ENCODE results near the gene ASGR1.

Gene ASGR1

GRCh38 chr17:7222972-7223292 lies 43.8 kb upstream of the ASGR1 start:
- no peak overlapping the region for H4K8ac ChIP-seq (ENCODE audit: low read length)
- DNase-seq = no peak
- peaks cover 67 to 68% of the 10 kb centered on the region in 2 experiments for H3K36me3 ChIP-seq (ENCODE audit: control insufficient read depth in 1 of 2, insufficient read depth in 2 of 2, low read depth in 1 of 2, low read length in 2 of 2)
- no peak overlapping the region for H4K91ac ChIP-seq (ENCODE audit: low read length)
- no peak overlapping the region for H3K4me3 ChIP-seq (ENCODE audit: insufficient read depth in 1 of 2, low read depth in 1 of 2, low read length in 2 of 2)
- H3K4me1 ChIP-seq (ENCODE audit: control insufficient read depth, insufficient read depth, low read depth, low read length) = peaks cover 65% of the 10 kb centered on the region
- H2BK12ac ChIP-seq (ENCODE audit: low read length in 2 of 2) = no peak overlapping the region
- no peak overlapping the region for H3K4me2 ChIP-seq (ENCODE audit: low read length, poor library complexity, severe bottlenecking)
- no peak overlapping the region for H2BK5ac ChIP-seq (ENCODE audit: low read depth, low read length, poor library complexity, severe bottlenecking)
- no peak overlapping the region for H3K4ac ChIP-seq (ENCODE audit: low read depth in 1 of 2, low read length in 2 of 2)
- no peak overlapping the region for H3K9ac ChIP-seq (ENCODE audit: low read length)
- no peak overlapping the region for H3K14ac ChIP-seq (ENCODE audit: low read length in 2 of 2)
- no peak overlapping the region for H2BK120ac ChIP-seq (ENCODE audit: low read depth, low read length)
- no peak overlapping the region for H3K23ac ChIP-seq (ENCODE audit: low read length in 2 of 2)
- 90% methylated on average over 7 of the region's 7 CpGs for WGBS
- H3K27me3 ChIP-seq (ENCODE audit: control insufficient read depth in 1 of 2, insufficient read depth in 1 of 2, low read length in 2 of 2) = no peaks in the 10 kb centered on the region
- H3K79me1 ChIP-seq (replicated peaks; ENCODE audit: low read length, poor library complexity, severe bottlenecking) = peaks cover 37% of the 10 kb centered on the region
- no peak overlapping the region for H3K18ac ChIP-seq (ENCODE audit: low read depth in 1 of 2, low read length in 2 of 2)
- H2AFZ ChIP-seq (ENCODE audit: low read depth, low read length) = no peak overlapping the region
- no peak overlapping the region for H2AK5ac ChIP-seq (ENCODE audit: low read length, severe bottlenecking)
- H2BK15ac ChIP-seq (ENCODE audit: low read depth, poor library complexity, severe bottlenecking) = no peak overlapping the region
- no peaks in the 10 kb centered on the region for H3K9me3 ChIP-seq (ENCODE audit: control insufficient read depth, low read length)
- no peak overlapping the region for H3K27ac ChIP-seq (ENCODE audit: low read length, poor library complexity, severe bottlenecking)

GRCh38 chr17:7222093-7222971 lies 43.2 kb upstream of the ASGR1 start:
- H2BK120ac ChIP-seq (ENCODE audit: low read depth, low read length) = no peak overlapping the region
- H2BK5ac ChIP-seq (ENCODE audit: low read depth, low read length, poor library complexity, severe bottlenecking) = no peak overlapping the region
- no peak overlapping the region for H3K27ac ChIP-seq (ENCODE audit: low read length, poor library complexity, severe bottlenecking)
- H2AK5ac ChIP-seq (ENCODE audit: low read length, severe bottlenecking) = no peak overlapping the region
- DNase-seq = no peak
- H3K4me2 ChIP-seq (ENCODE audit: low read length, poor library complexity, severe bottlenecking) = no peak overlapping the region
- 98% methylated on average over 15 of the region's 15 CpGs for WGBS
- no peak overlapping the region for H3K23ac ChIP-seq (ENCODE audit: low read length in 2 of 2)
- no peak overlapping the region for H2AFZ ChIP-seq (ENCODE audit: low read depth, low read length)
- no peak overlapping the region for H3K4ac ChIP-seq (ENCODE audit: low read depth in 1 of 2, low read length in 2 of 2)
- peaks cover 61 to 62% of the 10 kb centered on the region in 2 experiments for H3K36me3 ChIP-seq (ENCODE audit: control insufficient read depth in 1 of 2, insufficient read depth in 2 of 2, low read depth in 1 of 2, low read length in 2 of 2)
- H4K8ac ChIP-seq (ENCODE audit: low read length) = no peak overlapping the region
- no peaks in the 10 kb centered on the region for H3K9me3 ChIP-seq (ENCODE audit: control insufficient read depth, low read length)
- H3K4me3 ChIP-seq (ENCODE audit: insufficient read depth in 1 of 2, low read depth in 1 of 2, low read length in 2 of 2) = no peak overlapping the region
- H2BK12ac ChIP-seq (ENCODE audit: low read length in 2 of 2) = no peak overlapping the region
- H2BK15ac ChIP-seq (ENCODE audit: low read depth, poor library complexity, severe bottlenecking) = no peak overlapping the region
- H3K79me1 ChIP-seq (replicated peaks; ENCODE audit: low read length, poor library complexity, severe bottlenecking) = peaks cover 32% of the 10 kb centered on the region
- no peaks in the 10 kb centered on the region for H3K27me3 ChIP-seq (ENCODE audit: control insufficient read depth in 1 of 2, insufficient read depth in 1 of 2, low read length in 2 of 2)
- peaks cover 66% of the 10 kb centered on the region for H3K4me1 ChIP-seq (ENCODE audit: control insufficient read depth, insufficient read depth, low read depth, low read length)
- no peak overlapping the region for H3K18ac ChIP-seq (ENCODE audit: low read depth in 1 of 2, low read length in 2 of 2)
- no peak overlapping the region for H3K14ac ChIP-seq (ENCODE audit: low read length in 2 of 2)
- no peak overlapping the region for H4K91ac ChIP-seq (ENCODE audit: low read length)
- peak overlapping the region; percentile 96 for H3K9ac ChIP-seq (ENCODE audit: low read length)

GRCh38 chr17:7221278-7222092 lies 42.3 kb upstream of the ASGR1 start:
- no peak overlapping the region for H2BK12ac ChIP-seq (ENCODE audit: low read length in 2 of 2)
- no peak overlapping the region for H3K27ac ChIP-seq (ENCODE audit: low read length, poor library complexity, severe bottlenecking)
- H3K4ac ChIP-seq (ENCODE audit: low read depth in 1 of 2, low read length in 2 of 2) = no peak overlapping the region
- H3K9ac ChIP-seq (ENCODE audit: low read length) = peak overlapping the region; percentile 96
- H2BK15ac ChIP-seq (ENCODE audit: low read depth, poor library complexity, severe bottlenecking) = peak overlapping the region; percentile 21
- peaks cover 68% of the 10 kb centered on the region for H3K4me1 ChIP-seq (ENCODE audit: control insufficient read depth, insufficient read depth, low read depth, low read length)
- H3K4me3 ChIP-seq (ENCODE audit: insufficient read depth in 1 of 2, low read depth in 1 of 2, low read length in 2 of 2) = peak overlapping the region in 1 of 2 experiments; percentile 88
- no peak for DNase-seq
- peak overlapping the region; percentile 27 for H4K8ac ChIP-seq (ENCODE audit: low read length)
- H2AFZ ChIP-seq (ENCODE audit: low read depth, low read length) = no peak overlapping the region
- peak overlapping the region; percentile 41 for H2AK5ac ChIP-seq (ENCODE audit: low read length, severe bottlenecking)
- H3K14ac ChIP-seq (ENCODE audit: low read length in 2 of 2) = no peak overlapping the region
- no peaks in the 10 kb centered on the region for H3K9me3 ChIP-seq (ENCODE audit: control insufficient read depth, low read length)
- peak overlapping the region; percentile 25 for H4K91ac ChIP-seq (ENCODE audit: low read length)
- 95% methylated on average over 10 of the region's 10 CpGs for WGBS
- no peak overlapping the region for H2BK120ac ChIP-seq (ENCODE audit: low read depth, low read length)
- no peak overlapping the region for H2BK5ac ChIP-seq (ENCODE audit: low read depth, low read length, poor library complexity, severe bottlenecking)
- no peak overlapping the region for H3K23ac ChIP-seq (ENCODE audit: low read length in 2 of 2)
- peaks cover 24% of the 10 kb centered on the region for H3K79me1 ChIP-seq (replicated peaks; ENCODE audit: low read length, poor library complexity, severe bottlenecking)
- H3K27me3 ChIP-seq (ENCODE audit: control insufficient read depth in 1 of 2, insufficient read depth in 1 of 2, low read length in 2 of 2) = no peaks in the 10 kb centered on the region
- peak overlapping the region; percentile 85 for H3K4me2 ChIP-seq (ENCODE audit: low read length, poor library complexity, severe bottlenecking)
- H3K18ac ChIP-seq (ENCODE audit: low read depth in 1 of 2, low read length in 2 of 2) = peak overlapping the region in 1 of 2 experiments; percentile 13
- peaks cover 53% of the 10 kb centered on the region in 2 experiments for H3K36me3 ChIP-seq (ENCODE audit: control insufficient read depth in 1 of 2, insufficient read depth in 2 of 2, low read depth in 1 of 2, low read length in 2 of 2)

All from mesenchymal stem cell (in vitro differentiated cells and primary cell).